ENCODE measurements around the gene SPOCK1.

Gene SPOCK1

DNA sequence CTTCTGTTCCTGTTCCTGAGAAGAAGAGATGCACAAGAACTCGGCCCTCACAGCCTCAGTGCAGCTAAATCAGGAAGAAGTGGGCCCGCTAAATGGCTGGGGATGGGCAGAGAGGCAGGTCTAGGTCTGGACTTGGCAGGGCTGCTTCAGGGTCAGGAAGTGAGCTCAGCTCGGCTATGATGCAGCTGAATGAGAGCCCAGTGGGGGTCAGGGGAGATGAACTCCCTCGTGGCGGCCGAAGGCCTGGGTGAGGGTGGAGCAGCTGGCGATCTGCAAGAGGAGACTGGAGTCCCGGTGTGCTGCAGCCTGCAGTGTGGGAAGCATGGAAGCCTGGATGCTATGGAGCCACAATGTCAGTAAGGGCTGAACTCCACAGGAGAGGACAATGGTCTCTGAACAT, 466.2 kb downstream of the SPOCK1 start:
- no peak for DNase-seq

DNA sequence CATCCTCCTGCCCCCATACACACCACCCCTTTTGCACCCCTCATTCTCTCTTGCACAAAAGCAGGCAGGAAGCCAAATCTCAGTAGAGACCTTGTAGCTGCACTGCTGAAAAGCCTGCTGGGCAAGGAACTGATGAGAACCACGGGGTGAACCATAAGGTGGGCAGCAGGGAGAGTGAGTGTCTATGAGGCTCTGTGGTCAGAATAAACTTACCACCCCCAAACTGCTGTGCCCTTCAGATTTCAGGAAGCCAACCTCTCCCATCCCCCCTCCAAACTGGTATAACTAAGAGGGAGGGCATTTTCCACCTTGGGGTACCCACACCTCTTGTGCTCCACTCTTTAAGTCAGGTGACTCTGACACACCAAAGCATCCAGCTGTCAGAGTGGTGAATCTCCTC, 471.4 kb downstream of the SPOCK1 start:
- no peak for DNase-seq

GRCh38 chr5:137026296-137026695, 472.8 kb downstream of the SPOCK1 start:
- DNase-seq = no peak

GRCh38 chr5:137024044-137024443, 475.1 kb downstream of the SPOCK1 start:
- no peak for DNase-seq

- no peak for DNase-seq
Measured at GRCh38 chr5:137023371-137023770, 475.8 kb downstream of the SPOCK1 start.

- DNase-seq = no peak
Measured at GRCh38 chr5:137022725-137023124, 476.4 kb downstream of the SPOCK1 start.

DNA sequence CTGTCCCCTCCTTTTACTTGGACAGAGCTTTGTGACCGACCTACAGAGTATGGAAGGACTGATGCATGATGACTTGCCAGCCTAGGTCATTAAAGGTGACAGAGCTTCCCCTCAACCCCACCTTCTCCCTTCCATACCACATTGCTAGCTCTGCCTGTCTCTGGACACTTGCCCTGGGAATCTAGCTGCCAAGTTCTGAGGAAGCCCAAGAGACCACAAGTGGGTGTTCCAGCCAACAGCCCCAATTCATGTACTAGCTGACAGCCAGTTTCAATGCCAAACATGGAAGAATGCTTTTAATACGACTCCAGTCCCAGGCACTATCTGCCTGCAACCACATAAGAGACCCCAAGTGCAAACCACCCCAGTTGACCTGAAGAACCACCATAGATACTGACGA, 477.1 kb downstream of the SPOCK1 start:
- DNase-seq = peak in 6 of 51 donors; percentile 7 to 25 (median 17)

DNA sequence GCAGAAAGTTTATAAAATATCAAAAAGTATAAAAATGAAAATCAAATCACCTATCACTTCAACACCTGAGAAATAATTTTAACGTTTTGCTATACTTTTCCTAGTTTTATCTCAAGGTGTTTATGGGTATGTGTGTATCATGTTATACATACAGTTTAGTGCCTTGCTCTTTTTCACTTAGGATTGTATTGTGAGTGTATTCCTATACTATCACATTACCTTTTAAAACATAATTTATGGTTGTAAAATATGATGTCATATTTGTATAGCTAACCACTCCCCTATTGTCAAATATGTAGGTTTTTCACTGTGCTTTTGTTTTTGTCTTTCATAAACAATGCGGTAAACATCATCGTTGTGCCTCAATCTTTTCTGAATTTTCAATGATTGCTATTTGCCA, 479.9 kb downstream of the SPOCK1 start:
- no peak for DNase-seq

DNA sequence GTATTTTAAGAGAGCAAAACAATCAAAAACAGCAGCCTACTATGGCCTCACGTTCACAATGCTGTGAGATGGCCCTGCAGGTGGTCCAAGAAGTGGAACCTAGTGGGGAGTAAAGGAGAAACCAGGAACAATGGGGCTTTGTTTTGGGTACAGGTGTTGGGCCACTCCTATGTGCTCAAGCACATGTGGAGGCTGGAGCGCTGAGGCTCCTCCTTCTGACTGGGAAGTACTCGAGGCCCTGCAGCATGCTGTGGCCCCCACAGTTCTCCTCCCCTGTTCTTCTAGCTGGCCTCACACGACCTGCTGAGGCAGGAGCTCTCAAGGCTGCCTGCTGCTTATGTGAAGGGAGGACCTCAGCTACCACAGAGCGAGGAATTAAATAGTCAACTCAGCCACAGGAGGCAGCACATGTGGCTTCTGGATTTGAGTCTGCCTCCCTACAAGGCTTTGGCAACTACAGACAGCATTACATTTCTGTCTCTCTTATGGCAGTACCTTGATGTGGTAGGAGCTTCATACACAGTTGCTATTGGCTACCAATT, 482.3 kb downstream of the SPOCK1 start:
- DNase-seq = no peak

- no peak for DNase-seq
Measured at GRCh38 chr5:137015540-137016116, 483.5 kb downstream of the SPOCK1 start.

DNA sequence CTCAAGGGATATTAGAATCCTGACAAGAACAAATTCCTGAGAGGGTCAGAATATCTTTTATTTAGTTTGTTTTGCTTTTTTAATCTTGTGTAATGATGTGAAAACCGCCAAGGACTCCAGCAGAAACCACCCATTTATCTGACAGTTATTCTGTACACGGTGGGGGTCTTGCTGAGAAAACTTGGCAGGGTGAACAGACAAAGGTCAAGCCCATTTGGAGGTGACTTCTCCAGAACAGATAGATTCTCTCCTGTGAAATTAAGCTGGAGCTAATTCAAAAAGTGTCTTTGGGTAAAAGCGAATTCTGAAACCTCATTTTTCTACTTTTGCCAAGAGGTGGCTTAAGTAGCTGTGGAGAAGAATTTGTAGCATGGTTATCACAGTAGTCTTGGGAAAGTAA, 484.4 kb downstream of the SPOCK1 start:
- no peak for DNase-seq

DNA sequence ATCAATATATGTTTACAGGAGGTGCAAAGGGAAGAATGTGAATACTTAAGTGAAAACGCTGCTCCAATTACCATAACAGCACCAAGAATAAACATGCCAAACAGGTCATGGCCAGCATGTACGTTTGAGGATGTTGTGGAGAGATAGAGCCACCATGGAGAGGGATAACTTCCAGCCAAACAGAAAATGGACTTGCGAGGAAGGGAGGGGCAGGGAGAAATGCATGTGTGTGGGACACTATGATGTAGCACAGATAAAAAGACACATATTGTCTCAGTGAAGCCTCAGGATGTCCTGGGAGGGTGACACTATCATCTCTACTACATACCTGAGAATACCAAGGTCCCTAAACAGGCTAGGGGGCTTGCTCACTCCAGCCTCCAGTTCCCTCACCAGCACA, 488.9 kb downstream of the SPOCK1 start:
- DNase-seq = no peak

GRCh38 chr5:137004279-137004678, 494.8 kb downstream of the SPOCK1 start:
- no peak for DNase-seq

DNA sequence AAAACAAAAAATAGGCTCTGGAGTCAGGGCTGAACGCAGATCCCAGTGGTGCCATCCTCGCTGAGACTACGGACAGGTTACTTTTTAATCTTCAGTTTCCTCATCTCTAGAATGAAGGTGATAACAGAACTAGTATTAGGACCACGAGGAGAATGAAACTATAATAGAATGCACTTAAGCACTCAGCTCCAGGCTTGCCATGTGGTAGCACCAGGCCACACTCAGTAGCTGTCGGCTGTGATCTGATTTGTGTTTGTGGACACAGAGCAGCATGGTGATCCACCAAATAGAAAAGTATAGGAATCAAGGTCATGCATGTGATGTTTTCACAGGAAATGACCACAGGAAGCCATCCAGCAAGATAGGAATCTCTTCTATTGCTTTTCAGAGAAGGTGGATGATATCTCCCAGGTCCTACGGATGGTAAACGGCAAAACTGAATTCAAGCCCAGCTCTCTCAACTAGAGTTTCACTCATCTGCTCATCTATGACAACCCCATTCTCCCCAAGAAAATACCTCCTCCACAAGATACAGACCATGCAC, 498.0 kb downstream of the SPOCK1 start:
- DNase-seq = no peak

DNA sequence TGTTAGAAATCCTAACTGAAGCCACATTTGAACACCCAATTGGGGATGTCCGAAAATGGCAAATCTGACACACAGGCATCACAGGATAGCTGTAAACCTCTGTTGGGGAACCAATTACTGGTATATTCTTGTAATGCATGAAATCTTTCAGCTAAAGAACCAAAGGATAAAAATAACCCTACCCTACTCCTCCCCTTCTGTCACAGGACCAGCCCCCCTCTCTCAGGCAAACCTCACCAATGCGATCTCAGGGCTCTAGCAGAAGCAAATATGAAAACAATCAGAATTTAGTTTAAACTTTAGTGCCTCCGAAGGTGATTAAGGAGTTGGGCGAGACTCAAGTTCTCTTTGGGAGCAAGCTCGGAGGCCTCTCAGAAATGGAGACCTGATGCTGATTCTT, 499.3 kb downstream of the SPOCK1 start:
- no peak for DNase-seq

GRCh38 chr5:136998854-136999357, 500.2 kb downstream of the SPOCK1 start:
- DNase-seq = peak in 1 of 51 donors; percentile 1

DNA sequence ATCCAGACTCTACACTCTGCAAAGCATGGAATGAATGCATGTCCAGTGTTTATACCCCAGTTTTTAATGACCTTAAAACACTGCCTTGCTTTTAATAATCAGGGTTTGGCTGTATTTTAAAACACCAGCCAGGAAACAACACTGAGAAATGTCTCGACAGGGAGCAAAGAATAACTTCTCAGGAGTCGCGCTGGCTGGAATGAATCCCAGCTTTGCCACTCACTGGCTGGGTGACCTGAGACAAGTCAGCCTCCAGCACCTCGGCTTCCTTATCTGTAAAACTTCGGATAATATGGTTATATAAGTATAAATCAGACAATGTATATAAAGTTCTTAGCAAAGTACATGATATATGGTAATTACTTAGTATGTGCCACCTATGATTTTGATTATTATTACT, 505.0 kb downstream of the SPOCK1 start:
- DNase-seq = no peak

- no peak for DNase-seq
Measured at GRCh38 chr5:136992796-136993489, 506.2 kb downstream of the SPOCK1 start.

- no peak for DNase-seq
Measured at GRCh38 chr5:136985785-136986475, 513.2 kb downstream of the SPOCK1 start.

- DNase-seq = peak in 2 of 51 donors; percentile 2 to 15
Measured at GRCh38 chr5:136984772-136985446, 514.2 kb downstream of the SPOCK1 start.

- no peak for DNase-seq
Measured at GRCh38 chr5:136981936-136982335, 517.2 kb downstream of the SPOCK1 start.

DNA sequence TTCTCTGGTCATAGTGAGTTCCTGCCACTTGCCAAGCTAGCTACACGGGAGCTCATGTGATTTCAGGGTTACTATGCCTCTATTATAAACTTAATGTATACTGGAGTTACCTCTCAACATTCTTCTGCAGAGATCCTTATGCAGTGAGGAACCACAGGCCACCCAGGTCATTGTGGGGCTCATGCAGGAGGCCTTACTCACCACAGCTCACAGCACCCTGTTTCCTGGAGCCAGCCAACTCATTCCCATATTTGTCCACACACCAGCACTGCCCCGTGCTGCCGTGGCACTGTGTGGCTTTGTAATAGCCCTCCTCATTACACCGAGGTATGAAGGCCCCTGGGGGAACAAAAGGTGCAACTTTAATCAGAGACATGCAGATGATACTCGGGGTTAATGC, 520.0 kb downstream of the SPOCK1 start:
- no peak for DNase-seq

Data from hypothalamus (tissue), 51 donors.